Activated CD8-positive, alpha-beta T cell treated with anti-CD3 and anti-CD28 coated beads for 36 hours (primary cell): ENCODE measurements around the gene RAB3C. TPM values are rescaled to one million over a fixed set of nuclear protein-coding genes. Genes with fewer than 3 reads are reported as not detected.

Source experiments
- ATAC-seq: fragments of 200-7000 bp; cut with Tn5 transposase; one replicate; pipeline ENCODE4 v1.10.0; 2021; ENCODE audit warnings: mild to moderate bottlenecking, moderate library complexity
- CTCF ChIA-PET: fragments of 350-600 bp; sonication (Branson Sonifier 250); formaldehyde crosslinking; loops from one replicate; lab custom pipeline; 2021; ENCODE audit warnings: antibody characterized with exemption; lab: Charles Lee
- POLR2A ChIA-PET: fragments of 350-600 bp; sonication (Branson Sonifier 250); formaldehyde crosslinking; loops from one replicate; lab custom pipeline; 2021; ENCODE audit warnings: antibody characterized with exemption; lab: Charles Lee
- DNase-seq: peaks from one replicate; pipeline ENCODE4 v3.0.0-alpha.2; 2020
- H3K27ac Mint-ChIP-seq: one replicate; pipeline ENCODE4 v1.8.0; 2021; ENCODE audit warnings: mild to moderate bottlenecking, mixed read lengths
- H3K27me3 Mint-ChIP-seq: one replicate; pipeline ENCODE4 v1.8.0; 2021; ENCODE audit warnings: mixed read lengths
- H3K36me3 Mint-ChIP-seq: one replicate; pipeline ENCODE4 v1.8.0; 2021; ENCODE audit warnings: low read depth, mixed read lengths
- H3K4me1 Mint-ChIP-seq: one replicate; pipeline ENCODE4 v1.8.0; 2021; ENCODE audit warnings: low read depth, mixed read lengths
- H3K4me3 Mint-ChIP-seq: one replicate; pipeline ENCODE4 v1.8.0; 2021; ENCODE audit warnings: mild to moderate bottlenecking, moderate library complexity, mixed read lengths
- H3K9me3 Mint-ChIP-seq: one replicate; pipeline ENCODE4 v1.8.0; 2021; ENCODE audit warnings: mixed read lengths
- intact Hi-C: fragments of 100-400 bp; cut with micrococcal nuclease; formaldehyde crosslinking; loops from one replicate; pipeline ENCODE4 v1.10.0; 2022
- total RNA-seq, 2 experiments: library from RNA; stranded (reverse); gene quantifications; one replicate each; pipeline ENCODE4 v1.2.3, GENCODE V29; 2021
- TF ChIP-seq, protein P1 (sequence below): fragments of 200-600 bp; IDR thresholded peaks from one replicate; pipeline ENCODE4 v1.8.0; 2022; ENCODE audit warnings: antibody characterized with exemption, mild to moderate bottlenecking

Gene RAB3C
- total RNA-seq, 2 experiments from 2014 or later: not detected

GRCh38 chr5:58670582-58670981 is 87.7 kb downstream of the RAB3C start:
- POLR2A ChIA-PET: no interaction called here
- H3K4me1 Mint-ChIP-seq: no peaks in the 10 kb centered on the region
- TF ChIP-seq, protein P1, sequence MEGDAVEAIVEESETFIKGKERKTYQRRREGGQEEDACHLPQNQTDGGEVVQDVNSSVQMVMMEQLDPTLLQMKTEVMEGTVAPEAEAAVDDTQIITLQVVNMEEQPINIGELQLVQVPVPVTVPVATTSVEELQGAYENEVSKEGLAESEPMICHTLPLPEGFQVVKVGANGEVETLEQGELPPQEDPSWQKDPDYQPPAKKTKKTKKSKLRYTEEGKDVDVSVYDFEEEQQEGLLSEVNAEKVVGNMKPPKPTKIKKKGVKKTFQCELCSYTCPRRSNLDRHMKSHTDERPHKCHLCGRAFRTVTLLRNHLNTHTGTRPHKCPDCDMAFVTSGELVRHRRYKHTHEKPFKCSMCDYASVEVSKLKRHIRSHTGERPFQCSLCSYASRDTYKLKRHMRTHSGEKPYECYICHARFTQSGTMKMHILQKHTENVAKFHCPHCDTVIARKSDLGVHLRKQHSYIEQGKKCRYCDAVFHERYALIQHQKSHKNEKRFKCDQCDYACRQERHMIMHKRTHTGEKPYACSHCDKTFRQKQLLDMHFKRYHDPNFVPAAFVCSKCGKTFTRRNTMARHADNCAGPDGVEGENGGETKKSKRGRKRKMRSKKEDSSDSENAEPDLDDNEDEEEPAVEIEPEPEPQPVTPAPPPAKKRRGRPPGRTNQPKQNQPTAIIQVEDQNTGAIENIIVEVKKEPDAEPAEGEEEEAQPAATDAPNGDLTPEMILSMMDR: no peak

GRCh38 chr5:58671155-58671554 is 88.3 kb downstream of the RAB3C start:
- ATAC-seq (no peak), DNase-seq (no peak)
- intact Hi-C loops: no loop called here
- ChIA-PET CTCF (no interaction called here), POLR2A (no interaction called here)
- no peaks in the 10 kb centered on the region for H3K36me3 Mint-ChIP-seq
- no peaks in the 10 kb centered on the region for H3K27me3 Mint-ChIP-seq
- no peak overlapping the region for H3K4me3 Mint-ChIP-seq
- no peaks in the 10 kb centered on the region for H3K9me3 Mint-ChIP-seq
- no peak overlapping the region for H3K27ac Mint-ChIP-seq
- TF ChIP-seq, protein P1: no peak
- H3K4me1 Mint-ChIP-seq: no peaks in the 10 kb centered on the region

More at GRCh38 chr5:58670582-58670981, 87.7 kb downstream of the RAB3C start:
- no peak for DNase-seq
- H3K9me3 Mint-ChIP-seq: no peaks in the 10 kb centered on the region
- intact Hi-C loops: no loop called here
- ATAC-seq: no peak
- no peaks in the 10 kb centered on the region for H3K36me3 Mint-ChIP-seq
- no peak overlapping the region for H3K27ac Mint-ChIP-seq
- H3K27me3 Mint-ChIP-seq: no peaks in the 10 kb centered on the region
- H3K4me3 Mint-ChIP-seq: no peak overlapping the region
- CTCF ChIA-PET: no interaction called here

DNA sequence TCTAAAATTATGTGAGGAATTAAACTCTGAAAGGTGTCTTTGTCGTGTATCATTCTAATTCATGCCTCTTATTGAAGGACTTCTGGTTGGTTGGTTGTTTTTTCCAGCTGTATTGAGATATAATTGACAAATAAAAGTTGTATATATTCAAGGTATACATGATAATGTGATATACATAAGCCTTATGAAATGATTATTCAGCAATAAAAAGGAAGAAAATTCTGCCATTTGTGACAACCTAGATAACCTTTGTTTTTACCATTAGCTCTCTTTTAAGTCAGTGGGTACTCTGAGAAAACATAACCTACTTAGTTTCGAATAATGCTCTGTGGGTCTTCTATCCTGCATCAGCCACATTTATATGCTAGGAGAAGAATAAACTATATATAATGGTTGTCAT is 89.6 kb downstream of the RAB3C start:
- Mint-ChIP-seq H3K9me3 (no peaks in the 10 kb centered on the region), H3K36me3 (no peaks in the 10 kb centered on the region), H3K4me1 (no peaks in the 10 kb centered on the region), H3K27me3 (no peaks in the 10 kb centered on the region), H3K27ac (no peak overlapping the region), H3K4me3 (no peak overlapping the region)
- ATAC-seq (no peak), DNase-seq (no peak)
- ChIA-PET POLR2A (no interaction called here), CTCF (no interaction called here)
- intact Hi-C loops: no loop called here
- TF ChIP-seq, protein P1: no peak

GRCh38 chr5:58674070-58674469 is 91.2 kb downstream of the RAB3C start:
- TF ChIP-seq, protein P1: no peak
- intact Hi-C loops: no loop called here
- Mint-ChIP-seq H3K4me3 (no peak overlapping the region), H3K27me3 (no peaks in the 10 kb centered on the region), H3K4me1 (no peaks in the 10 kb centered on the region), H3K27ac (no peak overlapping the region), H3K36me3 (no peaks in the 10 kb centered on the region), H3K9me3 (no peaks in the 10 kb centered on the region)
- ATAC-seq: no peak
- ChIA-PET POLR2A (no interaction called here), CTCF (no interaction called here)
- no peak for DNase-seq

DNA sequence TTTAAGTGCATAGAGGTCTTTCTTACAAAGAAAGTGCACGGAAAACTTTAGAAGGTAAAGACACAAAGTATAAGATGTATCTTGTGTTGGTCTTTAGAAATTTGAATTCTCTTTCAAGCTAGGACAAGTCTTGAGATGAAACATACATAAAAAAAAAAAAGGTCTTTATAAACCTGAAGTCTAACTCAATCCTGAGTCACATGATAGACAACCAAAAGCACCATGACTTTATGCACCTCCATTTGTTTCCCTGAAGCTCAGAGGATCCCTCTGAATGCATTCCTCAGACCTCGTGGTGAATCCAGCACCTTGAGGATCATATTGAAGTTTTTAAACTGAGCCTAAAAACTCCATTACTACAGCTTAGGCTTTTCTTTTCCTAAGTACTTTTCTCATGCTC is 91.8 kb downstream of the RAB3C start:
- TF ChIP-seq, protein P1: no peak
- DNase-seq (no peak), ATAC-seq (no peak)
- H3K9me3 Mint-ChIP-seq: no peaks in the 10 kb centered on the region
- intact Hi-C loops: no loop called here
- H3K4me3 Mint-ChIP-seq: no peak overlapping the region
- H3K27me3 Mint-ChIP-seq: no peaks in the 10 kb centered on the region
- POLR2A ChIA-PET: no interaction called here
- no peaks in the 10 kb centered on the region for H3K36me3 Mint-ChIP-seq
- no peak overlapping the region for H3K27ac Mint-ChIP-seq
- CTCF ChIA-PET: no interaction called here
- H3K4me1 Mint-ChIP-seq: no peaks in the 10 kb centered on the region
